Natural killer cell (primary cell): ENCODE data around the gene TUB. TPM values are rescaled to one million over a fixed set of nuclear protein-coding genes. Genes with fewer than 3 reads are reported as not detected.

Experiments
- ATAC-seq, 3 donors: fragments of 150-1000 bp in 2 of 3; fragments of 200-7000 bp in 1 of 3; cut with Tn5 transposase; 1 replicate in 1 of 3; 2 replicates in 2 of 3; pipeline ENCODE4 v1.10.0; 2021; ENCODE audit warnings: mild to moderate bottlenecking in 2 of 3, moderate library complexity in 2 of 3
- DNase-seq, 2 donors: peaks; one replicate each; pipeline versions ENCODE4 v3.0.0 to v3.0.0-alpha.2; 2013 to 2021; ENCODE audit warnings: mixed read lengths in 1 of 2
- H3K27ac ChIP-seq: one replicate; pipeline ENCODE4 v1.5.1; 2013; ENCODE audit warnings: mild to moderate bottlenecking, low read length
- H3K27me3 ChIP-seq: one replicate; pipeline ENCODE4 v1.6.1; 2013; ENCODE audit warnings: low read length; ENCODE audit not compliant: control insufficient read depth, insufficient read depth
- H3K36me3 ChIP-seq: one replicate; pipeline ENCODE4 v1.6.1; 2013; ENCODE audit warnings: low read length; ENCODE audit not compliant: control insufficient read depth, insufficient read depth
- H3K4me1 ChIP-seq: one replicate; pipeline ENCODE4 v1.6.1; 2013; ENCODE audit warnings: low read length; ENCODE audit not compliant: control insufficient read depth, insufficient read depth
- H3K4me3 ChIP-seq: one replicate; pipeline ENCODE4 v1.5.1; 2013; ENCODE audit warnings: low read length
- H3K9me3 ChIP-seq: one replicate; pipeline ENCODE4 v1.6.1; 2013; ENCODE audit warnings: low read length; ENCODE audit not compliant: control insufficient read depth, insufficient read depth
- H3K27ac Mint-ChIP-seq, 2 donors: one replicate each; pipeline ENCODE4 v1.8.0; 2022; ENCODE audit warnings: mild to moderate bottlenecking in 2 of 2, mixed read lengths in 2 of 2, moderate library complexity in 1 of 2
- H3K27me3 Mint-ChIP-seq, 2 donors: one replicate each; pipeline ENCODE4 v1.8.0; 2022; ENCODE audit warnings: low read depth in 2 of 2, mixed read lengths in 2 of 2
- H3K36me3 Mint-ChIP-seq: one replicate; pipeline ENCODE4 v1.8.0; 2022; ENCODE audit warnings: mixed read lengths
- H3K4me1 Mint-ChIP-seq, 2 donors: one replicate each; pipeline ENCODE4 v1.8.0; 2022; ENCODE audit warnings: mixed read lengths in 2 of 2
- H3K4me3 Mint-ChIP-seq: one replicate; pipeline ENCODE4 v1.8.0; 2022; ENCODE audit warnings: mild to moderate bottlenecking, moderate library complexity, mixed read lengths
- H3K9me3 Mint-ChIP-seq, 2 donors: one replicate each; pipeline ENCODE4 v1.8.0; 2022; ENCODE audit warnings: mixed read lengths in 2 of 2
- CTCF ChIP-seq: fragments of 200-600 bp; IDR thresholded peaks from one replicate; pipeline ENCODE4 v1.8.0; 2022; ENCODE audit warnings: antibody characterized with exemption
- WGBS: methylation state at CpG from one replicate; pipeline ENCODE4 v1.1.7; 2013; ENCODE audit warnings: missing lambda C conversion rate; ENCODE audit not compliant: insufficient coverage; 5-methylcytosine and 5-hydroxymethylcytosine counted together
- intact Hi-C: fragments of 100-400 bp; cut with micrococcal nuclease; formaldehyde crosslinking; loops from one replicate; pipeline ENCODE4 v1.14.2; 2022
- total RNA-seq, 4 donors: library from RNA; stranded (reverse); fragments of 120-200 nt in 1 of 4; gene quantifications; one replicate each; pipeline versions ENCODE4 v1.2.3 to v1.2.4, GENCODE V29; 2013 to 2022

TUB gene
- total RNA-seq, 3 donors from 2014 or later (not counting 1 experiment from before 2014, with no cell fraction given) = not detected

- no peak overlapping the region for H3K27ac Mint-ChIP-seq
- Histone ChIP-seq H3K36me3 (no peaks in the 10 kb centered on the region), H3K27ac (no peak overlapping the region), H3K4me1 (peaks cover 5% of the 10 kb centered on the region), H3K4me3 (no peak overlapping the region), H3K27me3 (peaks cover 15% of the 10 kb centered on the region), H3K9me3 (no peaks in the 10 kb centered on the region)
- H3K9me3 Mint-ChIP-seq = no peaks in the 10 kb centered on the region
- H3K4me1 Mint-ChIP-seq = no peaks in the 10 kb centered on the region
- H3K36me3 Mint-ChIP-seq = no peaks in the 10 kb centered on the region
- no peak for DNase-seq
- intact Hi-C loops = no loop called here
- H3K4me3 Mint-ChIP-seq = no peak overlapping the region
- 95% methylated on average over 4 of the region's 4 CpGs for WGBS
- peaks cover 38 to 50% of the 10 kb centered on the region in 2 donors for H3K27me3 Mint-ChIP-seq
- no peak for TF ChIP-seq CTCF
- ATAC-seq = no peak
Measured at GRCh38 chr11:8079111-8079675, 1.8 kb upstream of the TUB start.

DNA sequence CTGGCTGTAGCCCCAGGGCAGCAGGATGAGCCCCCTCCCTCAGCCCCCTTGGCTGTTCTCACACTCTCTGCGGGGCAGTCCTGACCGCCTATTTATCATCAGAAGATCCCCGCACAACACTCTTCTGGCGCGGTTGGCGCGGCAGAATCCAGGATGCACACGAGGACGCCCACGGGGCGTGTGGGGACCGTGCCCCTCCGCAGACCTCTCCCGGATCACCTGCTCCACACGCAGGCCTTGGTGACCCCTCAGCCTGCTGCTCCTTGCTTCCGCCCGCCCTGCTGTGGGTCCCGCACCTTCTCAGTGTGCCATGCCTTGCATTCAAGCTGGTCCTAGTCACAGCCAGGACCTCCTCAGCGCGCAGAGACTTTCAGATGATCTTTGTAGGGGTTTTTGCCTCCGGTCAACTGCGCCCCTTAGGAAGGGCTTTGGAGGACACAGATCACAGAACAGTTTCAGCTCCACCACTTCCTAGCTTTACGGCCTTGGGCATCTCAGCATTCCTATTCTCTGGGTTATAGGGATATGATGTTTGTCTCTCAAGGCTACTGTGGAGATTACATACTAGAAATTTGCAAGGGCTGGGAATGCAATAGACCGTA is 841 bp upstream of the TUB start:
- ATAC-seq = no peak
- 83% methylated on average over 23 of the region's 24 CpGs for WGBS

GRCh38 chr11:8081591-8082250 is 710 bp downstream of the TUB start:
- H3K27ac ChIP-seq = no peak overlapping the region
- intact Hi-C loops = no loop called here
- no peak for ATAC-seq
- H3K4me3 Mint-ChIP-seq = no peak overlapping the region
- no peak for TF ChIP-seq CTCF
- H3K36me3 ChIP-seq = no peaks in the 10 kb centered on the region
- H3K4me1 Mint-ChIP-seq = no peaks in the 10 kb centered on the region
- peaks cover 15% of the 10 kb centered on the region for H3K27me3 ChIP-seq
- H3K36me3 Mint-ChIP-seq = no peaks in the 10 kb centered on the region
- H3K9me3 ChIP-seq = no peaks in the 10 kb centered on the region
- H3K9me3 Mint-ChIP-seq = no peaks in the 10 kb centered on the region
- 49% methylated on average over 24 of the region's 24 CpGs for WGBS
- peaks cover 5% of the 10 kb centered on the region for H3K4me1 ChIP-seq
- DNase-seq = no peak
- peaks cover 36 to 51% of the 10 kb centered on the region in 2 donors for H3K27me3 Mint-ChIP-seq
- no peak overlapping the region for H3K4me3 ChIP-seq
- no peak overlapping the region for H3K27ac Mint-ChIP-seq

More for the DNA sequence above, 841 bp upstream of the TUB start:
- Mint-ChIP-seq H3K27me3 (peaks cover 36 to 51% of the 10 kb centered on the region in 2 donors), H3K4me1 (no peaks in the 10 kb centered on the region), H3K9me3 (no peaks in the 10 kb centered on the region), H3K4me3 (peak overlapping the region; percentile 56), H3K36me3 (no peaks in the 10 kb centered on the region), H3K27ac (no peak overlapping the region)
- no peak overlapping the region for H3K4me3 ChIP-seq
- DNase-seq = no peak
- H3K27ac ChIP-seq = no peak overlapping the region
- peaks cover 15% of the 10 kb centered on the region for H3K27me3 ChIP-seq
- TF ChIP-seq CTCF = no peak
- H3K36me3 ChIP-seq = no peaks in the 10 kb centered on the region
- no peaks in the 10 kb centered on the region for H3K9me3 ChIP-seq
- intact Hi-C loops = no loop called here
- H3K4me1 ChIP-seq = peaks cover 5% of the 10 kb centered on the region
